Caki2 (cell line): Measurements from ENCODE around the gene PTCH2. TPM values are rescaled to one million over a fixed set of nuclear protein-coding genes. Genes with fewer than 3 reads are reported as not detected.

Experiments used
- DNase-seq: peaks from one replicate; pipeline ENCODE4 v3.0.0-alpha.2; 2015; ENCODE audit warnings: low read depth
- in situ Hi-C: cut with HindIII; loops from 2 replicates; pipeline ENCODE4 v1.10.0; 2016; ENCODE audit warnings: low sequenced_read_pairs, low pct_unique_long_range_greater_than_20kb, mixed read lengths
- total RNA-seq: library from RNA; depleted of rRNA; stranded (reverse); fragments of >200 nt; shearing (Covaris generic); gene quantifications from 2 replicates; pipeline ENCODE4 v1.2.3, GENCODE V29; 2014; ENCODE audit warnings: low replicate concordance

The PTCH2 gene
- total RNA-seq, 1 experiment from 2014 or later = not detected

- in situ Hi-C loops = no loop called here
Measured at GRCh38 chr1:44790968-44791801, 51.9 kb downstream of the PTCH2 start.

GRCh38 chr1:44788120-44788860 is 54.8 kb downstream of the PTCH2 start, which contains the start of gene BEST4:
Gene BEST4, minus strand, starts transcription at chr1:44788170. Its CDS starts 465 bp downstream, at chr1:44787705.
- in situ Hi-C loops = no loop called here
- no peak for DNase-seq

More at GRCh38 chr1:44790968-44791801, 51.9 kb downstream of the PTCH2 start:
- no peak for DNase-seq

GRCh38 chr1:44787506-44787905 is 55.5 kb downstream of the PTCH2 start:
- in situ Hi-C loops = no loop called here
- DNase-seq = no peak

GRCh38 chr1:44786841-44787426 is 56.1 kb downstream of the PTCH2 start:
- in situ Hi-C loops = no loop called here
- no peak for DNase-seq

- DNase-seq = no peak
- in situ Hi-C loops = no loop called here
Measured at GRCh38 chr1:44786138-44786840, 56.8 kb downstream of the PTCH2 start.

GRCh38 chr1:44785501-44786137 is 57.4 kb downstream of the PTCH2 start:
- in situ Hi-C loops = no loop called here
- DNase-seq = no peak

GRCh38 chr1:44785029-44785380 is 58.0 kb downstream of the PTCH2 start:
- in situ Hi-C loops = no loop called here
- DNase-seq = no peak

GRCh38 chr1:44784094-44785028 is 58.7 kb downstream of the PTCH2 start:
- no peak for DNase-seq

GRCh38 chr1:44783697-44784093 is 59.4 kb downstream of the PTCH2 start:
- in situ Hi-C loops = no loop called here
- no peak for DNase-seq

More at GRCh38 chr1:44784094-44785028, 58.7 kb downstream of the PTCH2 start:
- in situ Hi-C loops = no loop called here

- DNase-seq = no peak
Measured at GRCh38 chr1:44780583-44781121, 62.4 kb downstream of the PTCH2 start.

GRCh38 chr1:44778705-44779576 is 64.1 kb downstream of the PTCH2 start:
- in situ Hi-C loops = no loop called here
- DNase-seq = no peak

More at GRCh38 chr1:44780583-44781121, 62.4 kb downstream of the PTCH2 start:
- in situ Hi-C loops = no loop called here

- in situ Hi-C loops = no loop called here
- DNase-seq = no peak
Measured at GRCh38 chr1:44777969-44778635, 65.0 kb downstream of the PTCH2 start.

GRCh38 chr1:44777547-44777946 is 65.5 kb downstream of the PTCH2 start:
- no peak for DNase-seq
- in situ Hi-C loops = no loop called here

- in situ Hi-C loops = no loop called here
- DNase-seq = no peak
Measured at GRCh38 chr1:44776730-44777068, 66.4 kb downstream of the PTCH2 start.

GRCh38 chr1:44775930-44776729 is 66.9 kb downstream of the PTCH2 start:
- DNase-seq = peak; percentile 34
- in situ Hi-C loops = no loop called here
